Neural cell (in vitro differentiated cells): ENCODE results near the gene FGF12. TPM values are rescaled to one million over a fixed set of nuclear protein-coding genes. Genes with fewer than 3 reads are reported as not detected.

Experiments used
- H2AFZ ChIP-seq: fragments of 200-600, 300-800 bp; sonication (generic), shearing (Covaris generic); 2 replicates; pipeline ENCODE4 v1.6.0; 2014; ENCODE audit warnings: low read depth, mild to moderate bottlenecking, antibody characterized with exemption, low read length, moderate library complexity
- H3F3A ChIP-seq: fragments of 200-600 bp; shearing (Covaris generic); 2 replicates; pipeline ENCODE4 v1.6.1; 2016; ENCODE audit warnings: mild to moderate bottlenecking, moderate library complexity, mixed read lengths, antibody characterized with exemption, low read length; ENCODE audit not compliant: insufficient read depth, poor library complexity, severe bottlenecking
- H3K27ac ChIP-seq: fragments of 200-600, 300-800 bp; sonication (generic), shearing (Covaris generic); 2 replicates; pipeline ENCODE4 v1.5.1; 2014; ENCODE audit warnings: mild to moderate bottlenecking, low read length, moderate library complexity
- H3K27me3 ChIP-seq: fragments of 300-800, 200-600 bp; sonication (generic), shearing (Covaris generic); 2 replicates; pipeline ENCODE4 v1.6.0; 2014; ENCODE audit warnings: mild to moderate bottlenecking, low read depth, low read length, moderate library complexity; ENCODE audit not compliant: insufficient read depth
- H3K36me3 ChIP-seq: fragments of 300-800, 200-600 bp; sonication (generic), shearing (Covaris generic); 2 replicates; pipeline ENCODE4 v1.5.1; 2014; ENCODE audit warnings: mild to moderate bottlenecking, antibody characterized with exemption, low read length, moderate library complexity; ENCODE audit not compliant: insufficient read depth
- H3K4me2 ChIP-seq: fragments of 300-800, 200-600 bp; sonication (generic), shearing (Covaris generic); 2 replicates; pipeline ENCODE4 v1.6.0; 2014; ENCODE audit warnings: mild to moderate bottlenecking, low read length
- H3K4me3 ChIP-seq: fragments of 300-800, 200-600 bp; sonication (generic), shearing (Covaris generic); 2 replicates; pipeline ENCODE4 v1.5.1; 2014; ENCODE audit warnings: mild to moderate bottlenecking, low read length, moderate library complexity
- H3K79me2 ChIP-seq: fragments of 200-600 bp; shearing (Covaris generic); replicated peaks from 2 replicates; pipeline ENCODE4 v1.6.0; 2014; ENCODE audit warnings: mild to moderate bottlenecking, low read length, moderate library complexity; ENCODE audit not compliant: insufficient read depth
- H3K9ac ChIP-seq: fragments of 300-800, 200-600 bp; sonication (generic), shearing (Covaris generic); 2 replicates; pipeline ENCODE4 v1.6.1; 2016; ENCODE audit warnings: mild to moderate bottlenecking, low read length, mixed read lengths
- H3K9me2 ChIP-seq: fragments of 200-600 bp; shearing (Covaris generic); 2 replicates; pipeline ENCODE4 v1.6.1; 2016; ENCODE audit warnings: mild to moderate bottlenecking, low read length, mixed read lengths; ENCODE audit not compliant: insufficient read depth
- H3K9me3 ChIP-seq: fragments of 200-600, 300-800 bp; sonication (generic), shearing (Covaris generic); 2 replicates; pipeline ENCODE4 v1.6.1; 2016; ENCODE audit warnings: mild to moderate bottlenecking, mixed run types, low read length, moderate library complexity, mixed read lengths
- H4K20me1 ChIP-seq: fragments of 200-600 bp; shearing (Covaris generic); 2 replicates; pipeline ENCODE4 v1.6.1; 2016; ENCODE audit warnings: mild to moderate bottlenecking, mixed run types; ENCODE audit not compliant: insufficient read depth
- EP300 ChIP-seq: fragments of 450-650 bp; conservative IDR thresholded peaks from 2 replicates; pipeline ENCODE4 v1.6.1; 2014; ENCODE audit warnings: antibody characterized with exemption, mild to moderate bottlenecking, moderate library complexity; ENCODE audit not compliant: poor library complexity, severe bottlenecking
- EZH2 ChIP-seq: fragments of 200-600, 300-800 bp; shearing (Covaris generic), sonication (generic); IDR thresholded peaks from 2 replicates; pipeline ENCODE4 v1.6.1; 2014; ENCODE audit warnings: antibody characterized with exemption, low read length, borderline replicate concordance, mild to moderate bottlenecking; ENCODE audit not compliant: insufficient read depth, poor library complexity, severe bottlenecking
- MXI1 ChIP-seq: fragments of 450-650 bp; conservative IDR thresholded peaks from 2 replicates; pipeline ENCODE4 v1.6.1; 2014; ENCODE audit warnings: antibody characterized with exemption, mild to moderate bottlenecking; ENCODE audit not compliant: poor library complexity, severe bottlenecking
- POLR2AphosphoS5 ChIP-seq: IDR thresholded peaks from 2 replicates; pipeline ENCODE4 v1.6.1; 2012
- RAD21 ChIP-seq: fragments of 450-650 bp; conservative IDR thresholded peaks from 2 replicates; pipeline ENCODE4 v1.6.1; 2014; ENCODE audit warnings: antibody characterized with exemption, mild to moderate bottlenecking, moderate library complexity
- SMC3 ChIP-seq: fragments of 450-650 bp; conservative IDR thresholded peaks from 2 replicates; pipeline ENCODE4 v1.6.1; 2014; ENCODE audit warnings: antibody characterized with exemption, mild to moderate bottlenecking, moderate library complexity; ENCODE audit not compliant: poor library complexity
- TAF1 ChIP-seq: IDR thresholded peaks from 2 replicates; pipeline ENCODE4 v1.6.1; 2012; ENCODE audit warnings: low read depth
- polyA plus RNA-seq: library from polyadenylated mRNA; depleted of rRNA; stranded (reverse); fragments of >200 nt; gene quantifications from 2 replicates; pipeline ENCODE4 v1.2.3, GENCODE V29; 2014
- small RNA-seq, 3 experiments: library from RNA; depleted of rRNA; stranded (forward); fragments of <200 nt; gene quantifications; one replicate each; pipeline ENCODE3, GENCODE V24; 2012
- TF ChIP-seq, protein P1 (sequence below): IDR thresholded peaks from 2 replicates; pipeline ENCODE4 v1.6.1; 2012; ENCODE audit warnings: borderline replicate concordance
- TF ChIP-seq, protein P2 (sequence below): fragments of 450-650 bp; IDR thresholded peaks from 2 replicates; pipeline ENCODE4 v1.5.1; 2014; ENCODE audit warnings: antibody characterized with exemption, mild to moderate bottlenecking, moderate library complexity; ENCODE audit not compliant: poor library complexity, severe bottlenecking

The FGF12 gene
- polyA plus RNA-seq, 1 donor from 2014 or later: 4.8 TPM

GRCh38 chr3:192092388-192093005 lies 634.8 kb downstream of the FGF12 start:
- Histone ChIP-seq H3K27me3 (no peaks in the 10 kb centered on the region), H3K9ac (no peak overlapping the region), H2AFZ (no peak overlapping the region), H3F3A (no peaks in the 10 kb centered on the region), H3K9me3 (no peaks in the 10 kb centered on the region), H3K4me3 (no peak overlapping the region), H3K9me2 (no peaks in the 10 kb centered on the region), H3K79me2 (no peaks in the 10 kb centered on the region), H3K36me3 (no peaks in the 10 kb centered on the region), H3K27ac (no peak overlapping the region), H4K20me1 (no peaks in the 10 kb centered on the region), H3K4me2 (no peak overlapping the region)
- no peak for TF ChIP-seq RAD21

GRCh38 chr3:192091831-192092230 lies 635.5 kb downstream of the FGF12 start:
- H3K9me3 ChIP-seq: no peaks in the 10 kb centered on the region
- no peak overlapping the region for H3K27ac ChIP-seq
- H3K9me2 ChIP-seq: no peaks in the 10 kb centered on the region
- TF ChIP-seq, protein P1, sequence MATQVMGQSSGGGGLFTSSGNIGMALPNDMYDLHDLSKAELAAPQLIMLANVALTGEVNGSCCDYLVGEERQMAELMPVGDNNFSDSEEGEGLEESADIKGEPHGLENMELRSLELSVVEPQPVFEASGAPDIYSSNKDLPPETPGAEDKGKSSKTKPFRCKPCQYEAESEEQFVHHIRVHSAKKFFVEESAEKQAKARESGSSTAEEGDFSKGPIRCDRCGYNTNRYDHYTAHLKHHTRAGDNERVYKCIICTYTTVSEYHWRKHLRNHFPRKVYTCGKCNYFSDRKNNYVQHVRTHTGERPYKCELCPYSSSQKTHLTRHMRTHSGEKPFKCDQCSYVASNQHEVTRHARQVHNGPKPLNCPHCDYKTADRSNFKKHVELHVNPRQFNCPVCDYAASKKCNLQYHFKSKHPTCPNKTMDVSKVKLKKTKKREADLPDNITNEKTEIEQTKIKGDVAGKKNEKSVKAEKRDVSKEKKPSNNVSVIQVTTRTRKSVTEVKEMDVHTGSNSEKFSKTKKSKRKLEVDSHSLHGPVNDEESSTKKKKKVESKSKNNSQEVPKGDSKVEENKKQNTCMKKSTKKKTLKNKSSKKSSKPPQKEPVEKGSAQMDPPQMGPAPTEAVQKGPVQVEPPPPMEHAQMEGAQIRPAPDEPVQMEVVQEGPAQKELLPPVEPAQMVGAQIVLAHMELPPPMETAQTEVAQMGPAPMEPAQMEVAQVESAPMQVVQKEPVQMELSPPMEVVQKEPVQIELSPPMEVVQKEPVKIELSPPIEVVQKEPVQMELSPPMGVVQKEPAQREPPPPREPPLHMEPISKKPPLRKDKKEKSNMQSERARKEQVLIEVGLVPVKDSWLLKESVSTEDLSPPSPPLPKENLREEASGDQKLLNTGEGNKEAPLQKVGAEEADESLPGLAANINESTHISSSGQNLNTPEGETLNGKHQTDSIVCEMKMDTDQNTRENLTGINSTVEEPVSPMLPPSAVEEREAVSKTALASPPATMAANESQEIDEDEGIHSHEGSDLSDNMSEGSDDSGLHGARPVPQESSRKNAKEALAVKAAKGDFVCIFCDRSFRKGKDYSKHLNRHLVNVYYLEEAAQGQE: no peak
- no peak for TF ChIP-seq SMC3
- no peak for TF ChIP-seq MXI1
- TF ChIP-seq, protein P2, sequence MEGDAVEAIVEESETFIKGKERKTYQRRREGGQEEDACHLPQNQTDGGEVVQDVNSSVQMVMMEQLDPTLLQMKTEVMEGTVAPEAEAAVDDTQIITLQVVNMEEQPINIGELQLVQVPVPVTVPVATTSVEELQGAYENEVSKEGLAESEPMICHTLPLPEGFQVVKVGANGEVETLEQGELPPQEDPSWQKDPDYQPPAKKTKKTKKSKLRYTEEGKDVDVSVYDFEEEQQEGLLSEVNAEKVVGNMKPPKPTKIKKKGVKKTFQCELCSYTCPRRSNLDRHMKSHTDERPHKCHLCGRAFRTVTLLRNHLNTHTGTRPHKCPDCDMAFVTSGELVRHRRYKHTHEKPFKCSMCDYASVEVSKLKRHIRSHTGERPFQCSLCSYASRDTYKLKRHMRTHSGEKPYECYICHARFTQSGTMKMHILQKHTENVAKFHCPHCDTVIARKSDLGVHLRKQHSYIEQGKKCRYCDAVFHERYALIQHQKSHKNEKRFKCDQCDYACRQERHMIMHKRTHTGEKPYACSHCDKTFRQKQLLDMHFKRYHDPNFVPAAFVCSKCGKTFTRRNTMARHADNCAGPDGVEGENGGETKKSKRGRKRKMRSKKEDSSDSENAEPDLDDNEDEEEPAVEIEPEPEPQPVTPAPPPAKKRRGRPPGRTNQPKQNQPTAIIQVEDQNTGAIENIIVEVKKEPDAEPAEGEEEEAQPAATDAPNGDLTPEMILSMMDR: no peak
- TF ChIP-seq RAD21: no peak
- no peak for TF ChIP-seq EP300
- no peak for TF ChIP-seq EZH2
- TF ChIP-seq TAF1: no peak
- no peak for TF ChIP-seq POLR2AphosphoS5
- H4K20me1 ChIP-seq: no peaks in the 10 kb centered on the region
- no peaks in the 10 kb centered on the region for H3K36me3 ChIP-seq
- H3K4me3 ChIP-seq: no peak overlapping the region
- H3K4me2 ChIP-seq: no peak overlapping the region
- H2AFZ ChIP-seq: no peak overlapping the region
- H3K27me3 ChIP-seq: no peaks in the 10 kb centered on the region
- no peaks in the 10 kb centered on the region for H3K79me2 ChIP-seq
- no peaks in the 10 kb centered on the region for H3F3A ChIP-seq
- no peak overlapping the region for H3K9ac ChIP-seq

GRCh38 chr3:192090586-192090985 lies 636.8 kb downstream of the FGF12 start:
- Histone ChIP-seq H3K27ac (no peak overlapping the region), H3K79me2 (no peaks in the 10 kb centered on the region), H3K4me2 (no peak overlapping the region), H3K36me3 (no peaks in the 10 kb centered on the region), H3K9me2 (no peaks in the 10 kb centered on the region), H4K20me1 (no peaks in the 10 kb centered on the region), H3K9ac (no peak overlapping the region), H3F3A (no peaks in the 10 kb centered on the region), H3K27me3 (no peaks in the 10 kb centered on the region), H2AFZ (no peak overlapping the region), H3K4me3 (no peak overlapping the region), H3K9me3 (no peaks in the 10 kb centered on the region)
- TF ChIP-seq TAF1 (no peak), MXI1 (no peak), EZH2 (no peak), SMC3 (no peak), POLR2AphosphoS5 (no peak)

Small RNA genes lying within 50 kb of the gene (small RNA-seq; reads per million reads assigned to genes)
- 0 reads per million in 3 experiments for gene RF01210
- gene RNU1-20P: 0.03 to 5.6 (median 0.20) reads per million in 3 experiments

Other genes with a start within 250 kb of the FGF12 start
- 32.8 and 39.0 TPM in 2 replicates for gene MB21D2, start 190.3 kb upstream of the FGF12 start, polyA plus RNA-seq